WTC11 (cell line): Measurements from ENCODE around the gene ACAD9. TPM values are rescaled to one million over a fixed set of nuclear protein-coding genes. Genes with fewer than 3 reads are reported as not detected.

ENCODE experiments used
- ATAC-seq: fragments of 200-7000 bp; cut with Tn5 transposase; 2 replicates; pipeline ENCODE4 v1.10.0; 2021; ENCODE audit warnings: mild to moderate bottlenecking, moderate library complexity
- CTCF ChIA-PET: fragments of 300-600 bp; sonication (Branson Sonifier 250); formaldehyde crosslinking; loops from one replicate; lab custom pipeline; 2021; ENCODE audit warnings: antibody characterized with exemption; lab: Charles Lee
- POLR2A ChIA-PET: fragments of 350-600 bp; sonication (Branson Sonifier 250); formaldehyde crosslinking; loops from one replicate; lab custom pipeline; 2021; ENCODE audit warnings: antibody characterized with exemption; lab: Charles Lee
- DNase-seq: peaks from one replicate; pipeline ENCODE4 v3.0.0; 2021; ENCODE audit warnings: low spot score
- H3K27ac Mint-ChIP-seq: 2 replicates; pipeline ENCODE4 v1.8.0; 2021; ENCODE audit warnings: mixed read lengths
- H3K27me3 Mint-ChIP-seq: 2 replicates; pipeline ENCODE4 v1.8.0; 2021; ENCODE audit warnings: low read depth, mild to moderate bottlenecking, moderate library complexity, mixed read lengths
- H3K36me3 Mint-ChIP-seq: 2 replicates; pipeline ENCODE4 v1.8.0; 2021; ENCODE audit warnings: mixed read lengths
- H3K4me1 Mint-ChIP-seq: 2 replicates; pipeline ENCODE4 v1.8.0; 2022; ENCODE audit warnings: mixed read lengths
- H3K4me3 Mint-ChIP-seq: 2 replicates; pipeline ENCODE4 v1.8.0; 2021; ENCODE audit warnings: mild to moderate bottlenecking, moderate library complexity, mixed read lengths
- H3K9me3 Mint-ChIP-seq: 2 replicates; pipeline ENCODE4 v1.8.0; 2021; ENCODE audit warnings: mixed read lengths
- ARID4B ChIP-seq: sonication (generic); formaldehyde crosslinking; IDR thresholded peaks from 2 replicates; pipeline ENCODE4 v1.8.0; 2023; ENCODE audit warnings: missing genetic modification reagents, mild to moderate bottlenecking, borderline replicate concordance
- CBFB ChIP-seq: sonication (generic); formaldehyde crosslinking; IDR thresholded peaks from 2 replicates; pipeline ENCODE4 v1.8.1; 2022; ENCODE audit warnings: mild to moderate bottlenecking, low read depth, missing genetic modification reagents
- EMX1 ChIP-seq: fragments of 250-450 bp; sonication (Bioruptor Pico); IDR thresholded peaks from 2 replicates; pipeline ENCODE4 v1.8.0; 2021; ENCODE audit warnings: mild to moderate bottlenecking
- FOXJ3 ChIP-seq: sonication (generic); formaldehyde crosslinking; IDR thresholded peaks from 2 replicates; pipeline ENCODE4 v1.9.0; 2021; ENCODE audit warnings: missing genetic modification reagents, mild to moderate bottlenecking, borderline replicate concordance
- JAZF1 ChIP-seq: fragments of 250-450 bp; sonication (Bioruptor Pico); IDR thresholded peaks from 2 replicates; pipeline ENCODE4 v1.9.0; 2021; ENCODE audit warnings: moderate library complexity, mild to moderate bottlenecking, inconsistent platforms
- JUN ChIP-seq: sonication (generic); formaldehyde crosslinking; IDR thresholded peaks from 2 replicates; pipeline ENCODE4 v1.8.0; 2023; ENCODE audit warnings: mild to moderate bottlenecking, missing genetic modification reagents
- KAT7 ChIP-seq: sonication (generic); formaldehyde crosslinking; IDR thresholded peaks from 2 replicates; pipeline ENCODE4 v1.8.1; 2023; ENCODE audit warnings: missing genetic modification reagents, mild to moderate bottlenecking, borderline replicate concordance
- MAX ChIP-seq: sonication (generic); formaldehyde crosslinking; IDR thresholded peaks from 2 replicates; pipeline ENCODE4 v1.8.0; 2022; ENCODE audit warnings: mild to moderate bottlenecking, missing genetic modification reagents
- MXD4 ChIP-seq: fragments of 250-450 bp; sonication (Bioruptor Pico); IDR thresholded peaks from 2 replicates; pipeline ENCODE4 v1.8.0; 2021; ENCODE audit warnings: mild to moderate bottlenecking, moderate library complexity, borderline replicate concordance
- NFATC4 ChIP-seq: fragments of 250-450 bp; sonication (Bioruptor Pico); IDR thresholded peaks from 2 replicates; pipeline ENCODE4 v1.9.0; 2021; ENCODE audit warnings: mild to moderate bottlenecking
- NFE2L1 ChIP-seq: sonication (generic); formaldehyde crosslinking; IDR thresholded peaks from 2 replicates; pipeline ENCODE4 v1.8.1; 2023; ENCODE audit warnings: missing genetic modification reagents
- NR1H2 ChIP-seq: sonication (generic); formaldehyde crosslinking; IDR thresholded peaks from 2 replicates; pipeline ENCODE4 v1.9.0; 2021; ENCODE audit warnings: mild to moderate bottlenecking, moderate library complexity, missing genetic modification reagents
- NR2C2 ChIP-seq: sonication (generic); formaldehyde crosslinking; IDR thresholded peaks from 2 replicates; pipeline ENCODE4 v1.8.0; 2022; ENCODE audit warnings: mild to moderate bottlenecking, missing genetic modification reagents
- RORB ChIP-seq: fragments of 250-450 bp; sonication (Bioruptor Pico); IDR thresholded peaks from 2 replicates; pipeline ENCODE4 v1.9.0; 2021; ENCODE audit warnings: mild to moderate bottlenecking
- ZNF423 ChIP-seq: fragments of 250-450 bp; sonication (Bioruptor Pico); IDR thresholded peaks from 2 replicates; pipeline ENCODE4 v2.1.2; 2022; ENCODE audit warnings: mild to moderate bottlenecking, moderate library complexity
- total RNA-seq: library from RNA; stranded (reverse); gene quantifications from 3 replicates; pipeline ENCODE4 v1.2.3, GENCODE V29; 2021
- TF ChIP-seq, protein P1 (sequence below): sonication (generic); formaldehyde crosslinking; IDR thresholded peaks from 2 replicates; pipeline ENCODE4 v1.8.0; 2023; ENCODE audit warnings: mild to moderate bottlenecking, missing genetic modification reagents
- TF ChIP-seq, protein P2 (sequence below): sonication (generic); formaldehyde crosslinking; IDR thresholded peaks from 2 replicates; pipeline ENCODE4 v1.8.1; 2023; ENCODE audit warnings: mild to moderate bottlenecking, missing genetic modification reagents, moderate library complexity
- TF ChIP-seq, protein P3 (sequence below): sonication (generic); formaldehyde crosslinking; IDR thresholded peaks from 2 replicates; pipeline ENCODE4 v1.8.1; 2022; ENCODE audit warnings: mild to moderate bottlenecking, missing genetic modification reagents, moderate library complexity, borderline replicate concordance
- TF ChIP-seq, protein P4 (sequence below): fragments of 200-600 bp; IDR thresholded peaks from 2 replicates; pipeline ENCODE4 v1.8.0; 2022; ENCODE audit warnings: antibody characterized with exemption

Gene ACAD9
- total RNA-seq, 1 experiment from 2014 or later = 31.2 TPM

- TF ChIP-seq, protein P1, sequence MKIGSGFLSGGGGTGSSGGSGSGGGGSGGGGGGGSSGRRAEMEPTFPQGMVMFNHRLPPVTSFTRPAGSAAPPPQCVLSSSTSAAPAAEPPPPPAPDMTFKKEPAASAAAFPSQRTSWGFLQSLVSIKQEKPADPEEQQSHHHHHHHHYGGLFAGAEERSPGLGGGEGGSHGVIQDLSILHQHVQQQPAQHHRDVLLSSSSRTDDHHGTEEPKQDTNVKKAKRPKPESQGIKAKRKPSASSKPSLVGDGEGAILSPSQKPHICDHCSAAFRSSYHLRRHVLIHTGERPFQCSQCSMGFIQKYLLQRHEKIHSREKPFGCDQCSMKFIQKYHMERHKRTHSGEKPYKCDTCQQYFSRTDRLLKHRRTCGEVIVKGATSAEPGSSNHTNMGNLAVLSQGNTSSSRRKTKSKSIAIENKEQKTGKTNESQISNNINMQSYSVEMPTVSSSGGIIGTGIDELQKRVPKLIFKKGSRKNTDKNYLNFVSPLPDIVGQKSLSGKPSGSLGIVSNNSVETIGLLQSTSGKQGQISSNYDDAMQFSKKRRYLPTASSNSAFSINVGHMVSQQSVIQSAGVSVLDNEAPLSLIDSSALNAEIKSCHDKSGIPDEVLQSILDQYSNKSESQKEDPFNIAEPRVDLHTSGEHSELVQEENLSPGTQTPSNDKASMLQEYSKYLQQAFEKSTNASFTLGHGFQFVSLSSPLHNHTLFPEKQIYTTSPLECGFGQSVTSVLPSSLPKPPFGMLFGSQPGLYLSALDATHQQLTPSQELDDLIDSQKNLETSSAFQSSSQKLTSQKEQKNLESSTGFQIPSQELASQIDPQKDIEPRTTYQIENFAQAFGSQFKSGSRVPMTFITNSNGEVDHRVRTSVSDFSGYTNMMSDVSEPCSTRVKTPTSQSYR (CRISPR knock-in tag) = no peak
- TF ChIP-seq CBFB (CRISPR knock-in tag) (no peak), NR1H2 (CRISPR knock-in tag) (no peak), MXD4 (CRISPR knock-in tag) (no peak), RORB (CRISPR knock-in tag) (no peak), MAX (CRISPR knock-in tag) (no peak), JAZF1 (CRISPR knock-in tag) (no peak)
Measured at GRCh38 chr3:128848936-128849335, 30.5 kb upstream of the ACAD9 start (continued).

GRCh38 chr3:128849911-128850455, 29.4 kb upstream of the ACAD9 start:
- Mint-ChIP-seq H3K4me3 (no peak overlapping the region), H3K4me1 (peaks cover 22% of the 10 kb centered on the region), H3K27me3 (peaks cover 9% of the 10 kb centered on the region), H3K36me3 (peaks cover 13% of the 10 kb centered on the region)
- ATAC-seq (no peak), DNase-seq (no peak)
- CTCF ChIA-PET = interaction anchor here (0.5 to 1.0 kb wide), 2 partner anchors 13 to 222 kb away, joined by 3 to 6 read pairs; no protein-coding TSS in a partner anchor
- POLR2A ChIA-PET = no interaction called here
- TF ChIP-seq, protein P2, sequence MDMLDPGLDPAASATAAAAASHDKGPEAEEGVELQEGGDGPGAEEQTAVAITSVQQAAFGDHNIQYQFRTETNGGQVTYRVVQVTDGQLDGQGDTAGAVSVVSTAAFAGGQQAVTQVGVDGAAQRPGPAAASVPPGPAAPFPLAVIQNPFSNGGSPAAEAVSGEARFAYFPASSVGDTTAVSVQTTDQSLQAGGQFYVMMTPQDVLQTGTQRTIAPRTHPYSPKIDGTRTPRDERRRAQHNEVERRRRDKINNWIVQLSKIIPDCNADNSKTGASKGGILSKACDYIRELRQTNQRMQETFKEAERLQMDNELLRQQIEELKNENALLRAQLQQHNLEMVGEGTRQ (CRISPR knock-in tag) = no peak
- no peak for TF ChIP-seq KAT7 (CRISPR knock-in tag)
- TF ChIP-seq NR2C2 (CRISPR knock-in tag) = no peak
- TF ChIP-seq JUN (CRISPR knock-in tag) = no peak
- TF ChIP-seq, all 79 proteins: peak for 0
- peaks cover 14% of the 10 kb centered on the region for H3K9me3 Mint-ChIP-seq
- H3K27ac Mint-ChIP-seq = no peak overlapping the region

DNA sequence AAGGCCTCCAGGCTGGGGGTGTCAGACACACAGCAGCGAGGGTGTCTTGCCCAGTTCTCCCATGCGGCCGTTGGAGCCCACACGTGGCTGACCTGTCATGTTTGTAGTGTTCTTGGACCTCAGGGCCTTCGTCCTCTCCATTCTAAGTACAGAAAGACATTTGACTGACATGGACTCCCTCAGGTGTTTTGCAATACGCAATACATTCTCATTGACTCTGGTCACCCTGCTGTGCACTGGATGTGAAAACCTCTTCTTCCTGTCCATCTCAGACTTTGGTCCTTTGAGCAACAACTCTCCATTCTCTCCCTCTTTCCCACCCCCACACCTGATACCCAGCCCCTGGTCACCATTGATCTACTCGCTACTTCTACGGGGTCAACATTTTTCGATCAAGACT, 28.9 kb upstream of the ACAD9 start:
- Mint-ChIP-seq H3K27me3 (peaks cover 11% of the 10 kb centered on the region), H3K4me3 (no peak overlapping the region), H3K27ac (no peak overlapping the region), H3K4me1 (peaks cover 17% of the 10 kb centered on the region), H3K36me3 (peaks cover 19% of the 10 kb centered on the region), H3K9me3 (peaks cover 20% of the 10 kb centered on the region)
- ChIA-PET CTCF (interaction anchor here (1.0 kb wide), 1 partner anchor 13 kb away, joined by 3 read pairs; no protein-coding TSS in a partner anchor), POLR2A (no interaction called here)
- DNase-seq (no peak), ATAC-seq (no peak)
- TF ChIP-seq, protein P3, sequence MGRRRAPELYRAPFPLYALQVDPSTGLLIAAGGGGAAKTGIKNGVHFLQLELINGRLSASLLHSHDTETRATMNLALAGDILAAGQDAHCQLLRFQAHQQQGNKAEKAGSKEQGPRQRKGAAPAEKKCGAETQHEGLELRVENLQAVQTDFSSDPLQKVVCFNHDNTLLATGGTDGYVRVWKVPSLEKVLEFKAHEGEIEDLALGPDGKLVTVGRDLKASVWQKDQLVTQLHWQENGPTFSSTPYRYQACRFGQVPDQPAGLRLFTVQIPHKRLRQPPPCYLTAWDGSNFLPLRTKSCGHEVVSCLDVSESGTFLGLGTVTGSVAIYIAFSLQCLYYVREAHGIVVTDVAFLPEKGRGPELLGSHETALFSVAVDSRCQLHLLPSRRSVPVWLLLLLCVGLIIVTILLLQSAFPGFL (CRISPR knock-in tag) = no peak
- TF ChIP-seq NFATC4 (CRISPR knock-in tag) = no peak

DNA sequence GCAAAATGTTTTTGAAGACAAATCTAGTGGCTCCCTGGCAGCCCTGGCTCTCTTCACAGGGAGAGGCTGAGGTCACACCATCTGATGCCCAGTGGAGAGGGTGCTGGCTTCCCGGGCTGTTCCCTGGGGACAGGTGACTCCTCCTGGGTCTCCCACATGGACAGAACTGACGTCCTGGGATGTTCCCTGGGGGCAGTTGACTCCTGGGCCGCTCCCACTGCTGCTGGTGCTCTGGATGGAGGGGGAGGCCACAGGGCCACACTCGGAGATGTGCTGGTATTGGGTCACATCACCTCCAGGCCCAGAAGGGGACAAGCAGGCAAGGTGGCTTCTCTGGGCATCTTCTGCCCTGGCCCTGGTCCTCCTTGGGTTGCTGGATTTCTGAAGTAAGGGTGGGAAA, 27.8 kb upstream of the ACAD9 start:
- H3K27me3 Mint-ChIP-seq = peaks cover 14% of the 10 kb centered on the region
- no peak overlapping the region for H3K27ac Mint-ChIP-seq
- H3K36me3 Mint-ChIP-seq = peaks cover 25% of the 10 kb centered on the region
- peaks cover 30% of the 10 kb centered on the region for H3K9me3 Mint-ChIP-seq
- H3K4me3 Mint-ChIP-seq = no peak overlapping the region
- no peak for DNase-seq
- POLR2A ChIA-PET = no interaction called here
- no peak for ATAC-seq
- peaks cover 9% of the 10 kb centered on the region for H3K4me1 Mint-ChIP-seq
- CTCF ChIA-PET = no interaction called here
- TF ChIP-seq ZNF423 (CRISPR knock-in tag) (no peak), ARID4B (CRISPR knock-in tag) (no peak), FOXJ3 (no peak), EMX1 (no peak), NFE2L1 (no peak), MAX (CRISPR knock-in tag) (no peak)
- TF ChIP-seq, protein P4, sequence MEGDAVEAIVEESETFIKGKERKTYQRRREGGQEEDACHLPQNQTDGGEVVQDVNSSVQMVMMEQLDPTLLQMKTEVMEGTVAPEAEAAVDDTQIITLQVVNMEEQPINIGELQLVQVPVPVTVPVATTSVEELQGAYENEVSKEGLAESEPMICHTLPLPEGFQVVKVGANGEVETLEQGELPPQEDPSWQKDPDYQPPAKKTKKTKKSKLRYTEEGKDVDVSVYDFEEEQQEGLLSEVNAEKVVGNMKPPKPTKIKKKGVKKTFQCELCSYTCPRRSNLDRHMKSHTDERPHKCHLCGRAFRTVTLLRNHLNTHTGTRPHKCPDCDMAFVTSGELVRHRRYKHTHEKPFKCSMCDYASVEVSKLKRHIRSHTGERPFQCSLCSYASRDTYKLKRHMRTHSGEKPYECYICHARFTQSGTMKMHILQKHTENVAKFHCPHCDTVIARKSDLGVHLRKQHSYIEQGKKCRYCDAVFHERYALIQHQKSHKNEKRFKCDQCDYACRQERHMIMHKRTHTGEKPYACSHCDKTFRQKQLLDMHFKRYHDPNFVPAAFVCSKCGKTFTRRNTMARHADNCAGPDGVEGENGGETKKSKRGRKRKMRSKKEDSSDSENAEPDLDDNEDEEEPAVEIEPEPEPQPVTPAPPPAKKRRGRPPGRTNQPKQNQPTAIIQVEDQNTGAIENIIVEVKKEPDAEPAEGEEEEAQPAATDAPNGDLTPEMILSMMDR = no peak
